ENCODE results near the gene URI1.

Gene URI1

GRCh38 chr19:29926031-29926430 lies 16.0 kb upstream of the URI1 start:
- no peak for TF ChIP-seq CTCF (IDR thresholded peaks at IDR 0.05; ENCODE audit: extremely low read depth, insufficient read depth, missing control alignments)
- in situ Hi-C loops (cut with MboI; ENCODE audit: low pct_unique_long_range_greater_than_20kb, low sequenced_read_pairs, unreplicated experiment): no loop called here
- no peak for DNase-seq (ENCODE audit: low spot score)

- no peak for DNase-seq (ENCODE audit: low spot score)
- in situ Hi-C loops (cut with MboI; ENCODE audit: low pct_unique_long_range_greater_than_20kb, low sequenced_read_pairs, unreplicated experiment): no loop called here
- no peak for TF ChIP-seq CTCF (IDR thresholded peaks at IDR 0.05; ENCODE audit: extremely low read depth, insufficient read depth, missing control alignments)
These were observed 15.2 kb upstream of the URI1 start for GRCh38 chr19:29926801-29927200.

- in situ Hi-C loops (cut with MboI; ENCODE audit: low pct_unique_long_range_greater_than_20kb, low sequenced_read_pairs, unreplicated experiment): no loop called here
- TF ChIP-seq CTCF (IDR thresholded peaks at IDR 0.05; ENCODE audit: extremely low read depth, insufficient read depth, missing control alignments): no peak
These were observed 14.0 kb upstream of the URI1 start for GRCh38 chr19:29927944-29928625.

DNA sequence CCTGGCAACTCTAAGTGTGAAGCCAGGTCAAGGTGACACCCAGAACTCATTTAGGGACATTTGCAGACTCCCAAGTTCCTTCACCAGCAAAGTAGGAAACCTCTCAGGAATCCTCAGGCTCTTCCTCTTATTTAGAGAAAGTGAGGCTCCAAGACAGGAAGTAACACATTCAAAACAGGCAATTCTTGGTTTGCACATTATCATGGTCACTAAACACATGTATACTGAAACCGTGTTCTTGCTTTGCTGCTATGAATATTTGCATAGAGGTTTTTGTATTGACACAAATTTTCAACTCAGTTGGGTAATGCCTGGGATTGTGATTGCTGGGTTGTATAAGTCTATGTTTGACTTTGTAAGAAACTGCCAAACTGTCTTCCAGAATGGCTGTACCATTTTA lies 13.2 kb upstream of the URI1 start:
- in situ Hi-C loops (cut with MboI; ENCODE audit: low pct_unique_long_range_greater_than_20kb, low sequenced_read_pairs, unreplicated experiment): no loop called here
- DNase-seq (ENCODE audit: low spot score): peak; percentile 53
- no peak for TF ChIP-seq CTCF (IDR thresholded peaks at IDR 0.05; ENCODE audit: extremely low read depth, insufficient read depth, missing control alignments)

More at GRCh38 chr19:29927944-29928625, 14.0 kb upstream of the URI1 start:
- DNase-seq (ENCODE audit: low spot score): peak; percentile 52

- DNase-seq (ENCODE audit: low spot score): no peak
- in situ Hi-C loops (cut with MboI; ENCODE audit: low pct_unique_long_range_greater_than_20kb, low sequenced_read_pairs, unreplicated experiment): no loop called here
- TF ChIP-seq CTCF (IDR thresholded peaks at IDR 0.05; ENCODE audit: extremely low read depth, insufficient read depth, missing control alignments): no peak
These were observed 7.8 kb upstream of the URI1 start for GRCh38 chr19:29934257-29934656.

DNA sequence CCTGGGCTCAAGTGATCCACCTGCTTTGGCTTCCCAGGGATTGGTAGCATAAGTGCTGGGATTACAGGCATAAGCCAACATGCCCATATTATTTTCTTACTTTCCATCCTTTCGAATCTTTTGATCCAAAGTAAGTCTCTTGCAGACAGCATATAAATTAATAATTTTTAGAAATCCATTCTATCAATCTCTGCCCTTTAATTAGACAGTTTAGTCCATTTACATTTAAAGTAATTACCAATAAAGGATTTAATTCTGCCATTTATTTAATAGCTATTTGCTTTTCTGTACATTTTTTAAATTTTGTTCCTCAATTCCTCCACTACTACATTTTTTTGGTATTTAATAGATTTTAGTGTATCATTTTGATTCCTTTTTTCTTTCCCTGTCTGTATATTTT lies 7.3 kb upstream of the URI1 start:
- DNase-seq (ENCODE audit: low spot score): no peak
- TF ChIP-seq CTCF (IDR thresholded peaks at IDR 0.05; ENCODE audit: extremely low read depth, insufficient read depth, missing control alignments): no peak
- in situ Hi-C loops (cut with MboI; ENCODE audit: low pct_unique_long_range_greater_than_20kb, low sequenced_read_pairs, unreplicated experiment): no loop called here

Data from GM13977 (cell line).